ENCODE results near the gene CDC37. TPM values are rescaled to one million over a fixed set of nuclear protein-coding genes. Genes with fewer than 3 reads are reported as not detected.

Gene CDC37
- total RNA-seq, 1 experiment from 2014 or later: 260 TPM

DNA sequence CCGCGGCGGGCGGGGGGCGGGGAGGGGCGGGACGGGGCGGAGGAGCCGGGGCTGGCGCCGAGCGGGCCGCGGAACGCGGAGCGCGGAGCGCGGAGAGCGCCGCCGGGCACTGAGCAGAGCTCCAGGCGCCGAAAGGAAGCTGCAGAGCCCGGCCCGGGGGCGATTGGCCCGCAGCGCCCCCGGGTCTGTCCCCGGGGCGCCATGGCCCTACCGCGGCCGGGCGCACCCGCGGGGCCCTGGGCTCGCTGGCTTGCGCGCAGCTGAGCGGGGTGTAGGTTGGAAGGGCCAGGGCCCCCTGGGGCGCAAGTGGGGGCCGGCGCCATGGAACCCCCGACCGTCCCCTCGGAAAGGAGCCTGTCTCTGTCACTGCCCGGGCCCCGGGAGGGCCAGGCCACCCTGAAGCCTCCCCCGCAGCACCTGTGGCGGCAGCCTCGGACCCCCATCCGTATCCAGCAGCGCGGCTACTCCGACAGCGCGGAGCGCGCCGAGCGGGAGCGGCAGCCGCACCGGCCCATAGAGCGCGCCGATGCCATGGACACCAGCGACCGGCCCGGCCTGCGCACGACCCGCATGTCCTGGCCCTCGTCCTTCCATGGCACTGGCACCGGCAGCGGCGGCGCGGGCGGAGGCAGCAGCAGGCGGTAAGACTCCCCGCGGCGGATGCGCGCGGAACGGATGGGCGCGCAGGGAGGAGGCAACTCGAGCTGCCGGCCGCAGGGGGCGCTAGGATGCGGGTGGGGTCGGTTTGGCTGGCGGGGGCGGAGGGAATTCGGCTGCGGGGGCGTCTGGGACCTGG lies 17.3 kb upstream of the CDC37 start, which contains the start of gene PDE4A:
Gene PDE4A, plus strand, starts transcription at position 95 of the 796 bp plus-strand sequence. Its CDS starts 227 bp downstream, at position 322.
- ChIA-PET RAD21 (ENCODE audit: low non-redundant PET in 1 of 2, low total read pairs in 2 of 2, uncharacterized antibody in 2 of 2, unreplicated experiment in 2 of 2) (no interaction called here), POLR2A (interaction anchor here (0.5 to 1.8 kb wide), 2 partner anchors 11 to 131 kb away, joined by 3 to 4 read pairs; partner anchors contain the start of gene ICAM5), CTCF (interaction anchor here (1.2 kb wide), 1 partner anchor 11 kb away, joined by 4 read pairs; no protein-coding TSS in a partner anchor)
- no peaks in the 10 kb centered on the region for H3K27me3 ChIP-seq (ENCODE audit: insufficient read depth, low read length)
- H3K4me1 ChIP-seq (ENCODE audit: control insufficient read depth in 1 of 2, insufficient read depth in 2 of 2, low read length in 2 of 2): peaks cover 38 to 83% of the 10 kb centered on the region in 2 experiments
- peak within 1 kb of the TSS; percentile 61 to 70 for H3K4me3 ChIP-seq (replicated peaks in 1 of 2; ENCODE audit: low read depth in 1 of 2, low read length in 2 of 2)
- peak within 1 kb of the TSS; percentile 66 for H3K9ac ChIP-seq (ENCODE audit: low read length)
- no peak for TF ChIP-seq EZH2 (IDR thresholded peaks at IDR 0.05)
- TF ChIP-seq POLR2A (IDR thresholded peaks at IDR 0.05; ENCODE audit: borderline replicate concordance, extremely low read depth, insufficient read depth, insufficient read length): peak; percentile 11
- TF ChIP-seq, protein P1, sequence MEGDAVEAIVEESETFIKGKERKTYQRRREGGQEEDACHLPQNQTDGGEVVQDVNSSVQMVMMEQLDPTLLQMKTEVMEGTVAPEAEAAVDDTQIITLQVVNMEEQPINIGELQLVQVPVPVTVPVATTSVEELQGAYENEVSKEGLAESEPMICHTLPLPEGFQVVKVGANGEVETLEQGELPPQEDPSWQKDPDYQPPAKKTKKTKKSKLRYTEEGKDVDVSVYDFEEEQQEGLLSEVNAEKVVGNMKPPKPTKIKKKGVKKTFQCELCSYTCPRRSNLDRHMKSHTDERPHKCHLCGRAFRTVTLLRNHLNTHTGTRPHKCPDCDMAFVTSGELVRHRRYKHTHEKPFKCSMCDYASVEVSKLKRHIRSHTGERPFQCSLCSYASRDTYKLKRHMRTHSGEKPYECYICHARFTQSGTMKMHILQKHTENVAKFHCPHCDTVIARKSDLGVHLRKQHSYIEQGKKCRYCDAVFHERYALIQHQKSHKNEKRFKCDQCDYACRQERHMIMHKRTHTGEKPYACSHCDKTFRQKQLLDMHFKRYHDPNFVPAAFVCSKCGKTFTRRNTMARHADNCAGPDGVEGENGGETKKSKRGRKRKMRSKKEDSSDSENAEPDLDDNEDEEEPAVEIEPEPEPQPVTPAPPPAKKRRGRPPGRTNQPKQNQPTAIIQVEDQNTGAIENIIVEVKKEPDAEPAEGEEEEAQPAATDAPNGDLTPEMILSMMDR (IDR thresholded peaks at IDR 0.05 in 2 of 3, conservative IDR thresholded peaks at IDR 0.05 in 1 of 3; ENCODE audit: borderline replicate concordance in 1 of 3, insufficient read depth in 1 of 3, low read depth in 2 of 3, low read length in 2 of 3): peak; percentile 50 to 72 (median 69); a peak in 5 of 6 replicates
- no peak for TF ChIP-seq SRF (IDR thresholded peaks at IDR 0.05; ENCODE audit: low read depth)
- no peak for TF ChIP-seq FOSL1 (IDR thresholded peaks at IDR 0.05; ENCODE audit: low read depth)
- peak; percentile 16 for TF ChIP-seq TCF7L2 (IDR thresholded peaks at IDR 0.05; ENCODE audit: borderline replicate concordance, extremely low read depth, insufficient read depth, insufficient read length)
- TF ChIP-seq POLR2AphosphoS5 (IDR thresholded peaks at IDR 0.05; ENCODE audit: low read depth, low read length): no peak
- TF ChIP-seq, protein P2, sequence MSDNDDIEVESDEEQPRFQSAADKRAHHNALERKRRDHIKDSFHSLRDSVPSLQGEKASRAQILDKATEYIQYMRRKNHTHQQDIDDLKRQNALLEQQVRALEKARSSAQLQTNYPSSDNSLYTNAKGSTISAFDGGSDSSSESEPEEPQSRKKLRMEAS (IDR thresholded peaks at IDR 0.05): peak; percentile 55
- TF ChIP-seq YY1 (IDR thresholded peaks at IDR 0.05; ENCODE audit: extremely low read depth, insufficient replicate concordance, low read depth, low read length): peak; percentile 24
- TF ChIP-seq EGR1 (IDR thresholded peaks at IDR 0.05; ENCODE audit: low read depth): peak; percentile 95
- TF ChIP-seq, protein P3, sequence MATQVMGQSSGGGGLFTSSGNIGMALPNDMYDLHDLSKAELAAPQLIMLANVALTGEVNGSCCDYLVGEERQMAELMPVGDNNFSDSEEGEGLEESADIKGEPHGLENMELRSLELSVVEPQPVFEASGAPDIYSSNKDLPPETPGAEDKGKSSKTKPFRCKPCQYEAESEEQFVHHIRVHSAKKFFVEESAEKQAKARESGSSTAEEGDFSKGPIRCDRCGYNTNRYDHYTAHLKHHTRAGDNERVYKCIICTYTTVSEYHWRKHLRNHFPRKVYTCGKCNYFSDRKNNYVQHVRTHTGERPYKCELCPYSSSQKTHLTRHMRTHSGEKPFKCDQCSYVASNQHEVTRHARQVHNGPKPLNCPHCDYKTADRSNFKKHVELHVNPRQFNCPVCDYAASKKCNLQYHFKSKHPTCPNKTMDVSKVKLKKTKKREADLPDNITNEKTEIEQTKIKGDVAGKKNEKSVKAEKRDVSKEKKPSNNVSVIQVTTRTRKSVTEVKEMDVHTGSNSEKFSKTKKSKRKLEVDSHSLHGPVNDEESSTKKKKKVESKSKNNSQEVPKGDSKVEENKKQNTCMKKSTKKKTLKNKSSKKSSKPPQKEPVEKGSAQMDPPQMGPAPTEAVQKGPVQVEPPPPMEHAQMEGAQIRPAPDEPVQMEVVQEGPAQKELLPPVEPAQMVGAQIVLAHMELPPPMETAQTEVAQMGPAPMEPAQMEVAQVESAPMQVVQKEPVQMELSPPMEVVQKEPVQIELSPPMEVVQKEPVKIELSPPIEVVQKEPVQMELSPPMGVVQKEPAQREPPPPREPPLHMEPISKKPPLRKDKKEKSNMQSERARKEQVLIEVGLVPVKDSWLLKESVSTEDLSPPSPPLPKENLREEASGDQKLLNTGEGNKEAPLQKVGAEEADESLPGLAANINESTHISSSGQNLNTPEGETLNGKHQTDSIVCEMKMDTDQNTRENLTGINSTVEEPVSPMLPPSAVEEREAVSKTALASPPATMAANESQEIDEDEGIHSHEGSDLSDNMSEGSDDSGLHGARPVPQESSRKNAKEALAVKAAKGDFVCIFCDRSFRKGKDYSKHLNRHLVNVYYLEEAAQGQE (IDR thresholded peaks at IDR 0.05; ENCODE audit: low read depth): no peak
- no peak for TF ChIP-seq CBX3 (IDR thresholded peaks at IDR 0.05; ENCODE audit: low read depth)
- peak; percentile 51; the same call in 1 of the 2 replicates for TF ChIP-seq ZFX (IDR thresholded peaks at IDR 0.05)
- TF ChIP-seq, protein P4, sequence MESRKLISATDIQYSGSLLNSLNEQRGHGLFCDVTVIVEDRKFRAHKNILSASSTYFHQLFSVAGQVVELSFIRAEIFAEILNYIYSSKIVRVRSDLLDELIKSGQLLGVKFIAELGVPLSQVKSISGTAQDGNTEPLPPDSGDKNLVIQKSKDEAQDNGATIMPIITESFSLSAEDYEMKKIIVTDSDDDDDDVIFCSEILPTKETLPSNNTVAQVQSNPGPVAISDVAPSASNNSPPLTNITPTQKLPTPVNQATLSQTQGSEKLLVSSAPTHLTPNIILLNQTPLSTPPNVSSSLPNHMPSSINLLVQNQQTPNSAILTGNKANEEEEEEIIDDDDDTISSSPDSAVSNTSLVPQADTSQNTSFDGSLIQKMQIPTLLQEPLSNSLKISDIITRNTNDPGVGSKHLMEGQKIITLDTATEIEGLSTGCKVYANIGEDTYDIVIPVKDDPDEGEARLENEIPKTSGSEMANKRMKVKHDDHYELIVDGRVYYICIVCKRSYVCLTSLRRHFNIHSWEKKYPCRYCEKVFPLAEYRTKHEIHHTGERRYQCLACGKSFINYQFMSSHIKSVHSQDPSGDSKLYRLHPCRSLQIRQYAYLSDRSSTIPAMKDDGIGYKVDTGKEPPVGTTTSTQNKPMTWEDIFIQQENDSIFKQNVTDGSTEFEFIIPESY (IDR thresholded peaks at IDR 0.05; ENCODE audit: extremely low read depth, insufficient replicate concordance, low read length): no peak
- TF ChIP-seq ELF1 (IDR thresholded peaks at IDR 0.05; ENCODE audit: borderline replicate concordance, low read depth): no peak
- H3K36me3 ChIP-seq (ENCODE audit: control insufficient read depth in 1 of 2, insufficient read depth in 2 of 2, low read length in 2 of 2): no peaks in the 10 kb centered on the region
- ATAC-seq: peak; percentile 22
- intact Hi-C loops (cut with micrococcal nuclease): no loop called here
- no peak within 1 kb of the TSS for H2AFZ ChIP-seq (ENCODE audit: low read depth, low read length, poor library complexity, severe bottlenecking)
- no peaks in the 10 kb centered on the region for H4K20me1 ChIP-seq (ENCODE audit: insufficient read depth)
- H3K9me3 ChIP-seq (ENCODE audit: control insufficient read depth in 1 of 2, insufficient read depth in 1 of 2, low read depth in 1 of 2, low read length in 2 of 2): no peaks in the 10 kb centered on the region
- no peaks in the 10 kb centered on the region for H3K9me2 ChIP-seq (ENCODE audit: insufficient read depth)
- peaks cover 30% of the 10 kb centered on the region for H3K79me2 ChIP-seq (ENCODE audit: insufficient read depth, low read length)
- DNase-seq (ENCODE audit: low read depth, low spot score): no peak
- peak within 1 kb of the TSS; percentile 74 for H3K4me2 ChIP-seq (ENCODE audit: low read length)
- H3K27ac ChIP-seq (ENCODE audit: low read depth, low read length): peak within 1 kb of the TSS; percentile 89
- BruUV-seq (replicated peaks): no TSS peak
